Testis (tissue), 2 donors: ENCODE measurements around the gene MAP3K1.

Source experiments
- POLR2A ChIP-seq: fragments of 450-650 bp; IDR thresholded peaks from one replicate; pipeline ENCODE4 v1.6.1; 2017; ENCODE audit warnings: antibody characterized with exemption, mild to moderate bottlenecking, moderate library complexity
- TF ChIP-seq, protein P1 (sequence below), 3 experiments: fragments of 450-650 bp in 2 of 3; fragments of 200-600 bp in 1 of 3; sonication (generic) in 1 of 3; IDR thresholded peaks; one replicate each; pipeline ENCODE4 v1.5.1; 2016 to 2019; ENCODE audit warnings: antibody characterized with exemption in 3 of 3, mild to moderate bottlenecking in 2 of 3, moderate library complexity in 1 of 3

DNA sequence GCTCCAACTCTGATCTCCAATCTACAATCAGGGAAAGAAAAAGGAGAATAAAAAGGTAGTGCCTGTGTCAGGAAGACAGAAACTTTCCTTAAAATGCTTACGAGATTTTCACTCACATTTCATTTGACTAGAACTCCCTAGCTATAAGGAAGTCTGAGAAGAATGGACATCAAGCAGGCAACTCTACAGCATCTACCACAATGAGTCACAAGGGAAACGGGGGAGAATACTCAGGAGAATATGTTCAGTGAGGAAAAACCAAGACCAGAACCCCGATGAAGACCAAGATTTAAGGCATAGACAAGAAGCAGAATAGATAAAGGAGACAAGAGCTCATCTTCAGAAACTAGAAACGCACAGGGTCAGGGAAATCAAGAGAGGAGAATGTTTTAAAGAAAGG, 85.0 kb downstream of the MAP3K1 start:
- TF ChIP-seq, protein P1, sequence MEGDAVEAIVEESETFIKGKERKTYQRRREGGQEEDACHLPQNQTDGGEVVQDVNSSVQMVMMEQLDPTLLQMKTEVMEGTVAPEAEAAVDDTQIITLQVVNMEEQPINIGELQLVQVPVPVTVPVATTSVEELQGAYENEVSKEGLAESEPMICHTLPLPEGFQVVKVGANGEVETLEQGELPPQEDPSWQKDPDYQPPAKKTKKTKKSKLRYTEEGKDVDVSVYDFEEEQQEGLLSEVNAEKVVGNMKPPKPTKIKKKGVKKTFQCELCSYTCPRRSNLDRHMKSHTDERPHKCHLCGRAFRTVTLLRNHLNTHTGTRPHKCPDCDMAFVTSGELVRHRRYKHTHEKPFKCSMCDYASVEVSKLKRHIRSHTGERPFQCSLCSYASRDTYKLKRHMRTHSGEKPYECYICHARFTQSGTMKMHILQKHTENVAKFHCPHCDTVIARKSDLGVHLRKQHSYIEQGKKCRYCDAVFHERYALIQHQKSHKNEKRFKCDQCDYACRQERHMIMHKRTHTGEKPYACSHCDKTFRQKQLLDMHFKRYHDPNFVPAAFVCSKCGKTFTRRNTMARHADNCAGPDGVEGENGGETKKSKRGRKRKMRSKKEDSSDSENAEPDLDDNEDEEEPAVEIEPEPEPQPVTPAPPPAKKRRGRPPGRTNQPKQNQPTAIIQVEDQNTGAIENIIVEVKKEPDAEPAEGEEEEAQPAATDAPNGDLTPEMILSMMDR (IDR thresholded peaks at IDR 0.05) = no peak
- no peak for TF ChIP-seq POLR2A
